Endothelial cell (in vitro differentiated cells): ENCODE results near the gene ZNF534. TPM values are rescaled to one million over a fixed set of nuclear protein-coding genes. Genes with fewer than 3 reads are reported as not detected.
"Not testable (repeated sequence)": the region's sequence is repeated elsewhere in the genome, so short reads cannot be mapped to it uniquely, and the experiment has no call there.

Experiments used
- DNase-seq: peaks from one replicate; pipeline ENCODE4 v3.0.0; 2021; ENCODE audit warnings: low spot score
- H3K27ac Mint-ChIP-seq: one replicate; pipeline ENCODE4 v1.8.0; 2021; ENCODE audit warnings: mixed read lengths, inconsistent platforms; ENCODE audit not compliant: unreplicated experiment
- H3K27me3 Mint-ChIP-seq: one replicate; pipeline ENCODE4 v1.8.0; 2021; ENCODE audit warnings: mild to moderate bottlenecking, moderate library complexity, mixed read lengths, inconsistent platforms; ENCODE audit not compliant: unreplicated experiment
- H3K36me3 Mint-ChIP-seq: one replicate; pipeline ENCODE4 v1.8.0; 2021; ENCODE audit warnings: mild to moderate bottlenecking, low read depth, mixed read lengths, inconsistent platforms; ENCODE audit not compliant: unreplicated experiment
- H3K4me1 Mint-ChIP-seq: one replicate; pipeline ENCODE4 v1.8.0; 2021; ENCODE audit warnings: mild to moderate bottlenecking, mixed read lengths, inconsistent platforms; ENCODE audit not compliant: unreplicated experiment
- H3K4me3 Mint-ChIP-seq: one replicate; pipeline ENCODE4 v1.8.0; 2021; ENCODE audit warnings: mild to moderate bottlenecking, mixed read lengths, inconsistent platforms; ENCODE audit not compliant: unreplicated experiment
- H3K9me3 Mint-ChIP-seq: one replicate; pipeline ENCODE4 v1.8.0; 2021; ENCODE audit warnings: mixed read lengths, inconsistent platforms; ENCODE audit not compliant: unreplicated experiment
- CTCF ChIP-seq: fragments of 200-600 bp; sonication (generic); IDR thresholded peaks from one replicate; pipeline ENCODE4 v1.5.0; 2021; ENCODE audit warnings: antibody characterized with exemption; ENCODE audit not compliant: unreplicated experiment
- total RNA-seq: library from RNA; stranded (reverse); fragmentation: NEBNext Ultra II Directional; extraction: Animal tissue kit (Norgen Biotek cat#: 25700); gene quantifications from one replicate; pipeline ENCODE4 v1.2.1, GENCODE V29; 2021; ENCODE audit not compliant: unreplicated experiment

The ZNF534 gene
- total RNA-seq, 1 donor from 2014 or later = not detected

- peak; percentile 55 for TF ChIP-seq CTCF
- peak; percentile 30 for DNase-seq
- Mint-ChIP-seq H3K9me3 (peaks cover 40% of the 10 kb centered on the region), H3K27ac (no peak overlapping the region), H3K27me3 (no peaks in the 10 kb centered on the region), H3K4me1 (no peaks in the 10 kb centered on the region), H3K36me3 (peaks cover 24% of the 10 kb centered on the region), H3K4me3 (no peak overlapping the region)
Observed at GRCh38 chr19:52464798-52465470, 36.0 kb downstream of the ZNF534 start.

GRCh38 chr19:52473655-52474350 lies 44.9 kb downstream of the ZNF534 start:
- no peak for TF ChIP-seq CTCF
- Mint-ChIP-seq H3K27me3 (peaks cover 1% of the 10 kb centered on the region), H3K9me3 (peaks cover 63% of the 10 kb centered on the region), H3K36me3 (peaks cover 26% of the 10 kb centered on the region), H3K27ac (no peak overlapping the region), H3K4me3 (no peak overlapping the region), H3K4me1 (no peaks in the 10 kb centered on the region)
- no peak for DNase-seq

- Mint-ChIP-seq H3K9me3 (peaks cover 60% of the 10 kb centered on the region), H3K4me3 (no peak overlapping the region), H3K27me3 (peaks cover 1% of the 10 kb centered on the region), H3K4me1 (no peaks in the 10 kb centered on the region), H3K36me3 (peaks cover 26% of the 10 kb centered on the region), H3K27ac (no peak overlapping the region)
- DNase-seq = no peak
- TF ChIP-seq CTCF = no peak
Observed at GRCh38 chr19:52474351-52475127, 45.6 kb downstream of the ZNF534 start.

GRCh38 chr19:52484111-52484743 lies 55.3 kb downstream of the ZNF534 start:
- not testable (repeated sequence) for H3K4me1 Mint-ChIP-seq, H3K27me3 Mint-ChIP-seq, H3K4me3 Mint-ChIP-seq, H3K27ac Mint-ChIP-seq, DNase-seq
- peaks cover 17% of the 10 kb centered on the region for H3K36me3 Mint-ChIP-seq
- H3K9me3 Mint-ChIP-seq = peaks cover 20% of the 10 kb centered on the region

GRCh38 chr19:52485064-52485463 lies 56.1 kb downstream of the ZNF534 start:
- H3K4me3 Mint-ChIP-seq, H3K27me3 Mint-ChIP-seq, DNase-seq, H3K4me1 Mint-ChIP-seq, H3K27ac Mint-ChIP-seq: not testable (repeated sequence)
- peaks cover 20% of the 10 kb centered on the region for H3K9me3 Mint-ChIP-seq
- H3K36me3 Mint-ChIP-seq = peaks cover 17% of the 10 kb centered on the region

GRCh38 chr19:52485561-52486240 lies 56.8 kb downstream of the ZNF534 start:
- Mint-ChIP-seq H3K36me3 (peaks cover 17% of the 10 kb centered on the region), H3K9me3 (peaks cover 17% of the 10 kb centered on the region)
- DNase-seq, H3K4me1 Mint-ChIP-seq, H3K27ac Mint-ChIP-seq, H3K4me3 Mint-ChIP-seq, H3K27me3 Mint-ChIP-seq: not testable (repeated sequence)
